Sigmoid colon (tissue), 4 donors: ENCODE measurements around the gene HADH.

ENCODE experiments used
- EP300 ChIP-seq, 4 donors: sonication (generic); formaldehyde crosslinking; IDR thresholded peaks; one replicate each; pipeline ENCODE4 v1.6.1; 2017; ENCODE audit warnings: antibody characterized with exemption in 4 of 4
- POLR2A ChIP-seq, 2 donors: fragments of 450-650 bp; IDR thresholded peaks; one replicate each; pipeline ENCODE4 v1.6.1; 2016; ENCODE audit warnings: antibody characterized with exemption in 2 of 2, mild to moderate bottlenecking in 2 of 2, moderate library complexity in 2 of 2
- POLR2AphosphoS5 ChIP-seq, 4 donors: sonication (generic); formaldehyde crosslinking; IDR thresholded peaks; one replicate each; pipeline ENCODE4 v1.6.1; 2017; ENCODE audit warnings: antibody characterized with exemption in 4 of 4
- TF ChIP-seq, protein P1 (sequence below), 4 experiments: fragments of 450-650 bp in 3 of 4; fragments of 200-600 bp in 1 of 4; IDR thresholded peaks; one replicate each; pipeline ENCODE4 v1.5.1; 2016 to 2019; ENCODE audit warnings: antibody characterized with exemption in 4 of 4, mild to moderate bottlenecking in 3 of 4, moderate library complexity in 2 of 4

GRCh38 chr4:107978716-107979451 is 10.8 kb upstream of the HADH start:
- TF ChIP-seq, protein P1, sequence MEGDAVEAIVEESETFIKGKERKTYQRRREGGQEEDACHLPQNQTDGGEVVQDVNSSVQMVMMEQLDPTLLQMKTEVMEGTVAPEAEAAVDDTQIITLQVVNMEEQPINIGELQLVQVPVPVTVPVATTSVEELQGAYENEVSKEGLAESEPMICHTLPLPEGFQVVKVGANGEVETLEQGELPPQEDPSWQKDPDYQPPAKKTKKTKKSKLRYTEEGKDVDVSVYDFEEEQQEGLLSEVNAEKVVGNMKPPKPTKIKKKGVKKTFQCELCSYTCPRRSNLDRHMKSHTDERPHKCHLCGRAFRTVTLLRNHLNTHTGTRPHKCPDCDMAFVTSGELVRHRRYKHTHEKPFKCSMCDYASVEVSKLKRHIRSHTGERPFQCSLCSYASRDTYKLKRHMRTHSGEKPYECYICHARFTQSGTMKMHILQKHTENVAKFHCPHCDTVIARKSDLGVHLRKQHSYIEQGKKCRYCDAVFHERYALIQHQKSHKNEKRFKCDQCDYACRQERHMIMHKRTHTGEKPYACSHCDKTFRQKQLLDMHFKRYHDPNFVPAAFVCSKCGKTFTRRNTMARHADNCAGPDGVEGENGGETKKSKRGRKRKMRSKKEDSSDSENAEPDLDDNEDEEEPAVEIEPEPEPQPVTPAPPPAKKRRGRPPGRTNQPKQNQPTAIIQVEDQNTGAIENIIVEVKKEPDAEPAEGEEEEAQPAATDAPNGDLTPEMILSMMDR (IDR thresholded peaks at IDR 0.05): no peak
- TF ChIP-seq POLR2AphosphoS5 (IDR thresholded peaks at IDR 0.05) (no peak), POLR2A (IDR thresholded peaks at IDR 0.05) (no peak), EP300 (IDR thresholded peaks at IDR 0.05) (no peak)
